K562 (cell line): ENCODE data around the gene LDLRAD3. TPM values are rescaled to one million over a fixed set of nuclear protein-coding genes. Genes with fewer than 3 reads are reported as not detected.

Source experiments
- ATAC-seq: fragments of 200-7000 bp; cut with Tn5 transposase; 3 replicates; pipeline ENCODE4 v1.9.1; 2020; ENCODE audit warnings: moderate library complexity
- BruUV-seq: library from RNA; stranded (reverse); fragments of 400-500 nt; replicated peaks from 2 replicates; lab custom pipeline; 2021; lab: Mats Ljungman, UMichigan
- CTCF ChIA-PET: fragments of 300-600 bp; formaldehyde crosslinking; extraction: SDS; loops from one replicate; lab custom pipeline; 2021; ENCODE audit warnings: low intra/inter-chr PET ratio; lab: Yijun Ruan, JAX
- POLR2A ChIA-PET: fragments of 300-600, 350-650 bp; sonication (Branson Sonifier 250); formaldehyde crosslinking; extraction: SDS; loops from one replicate; lab custom pipeline; 2021; ENCODE audit warnings: antibody characterized with exemption, inconsistent platforms; lab: Yijun Ruan, JAX
- DNase-seq, 4 experiments: peaks; one replicate each; pipeline versions ENCODE4 v3.0.0 to v3.0.0-alpha.2; 2011 to 2018; ENCODE audit warnings: low spot score in 3 of 4, mixed read lengths in 3 of 4; ENCODE audit errors: extremely low read depth in 1 of 4
- FAIRE-seq: peaks from 2 replicates; lab custom pipeline; 2011; peaks lifted over from hg19 to GRCh38; lab: Jason Lieb, UNC
- H2AFZ ChIP-seq: 2 replicates; pipeline ENCODE4 v1.6.0; 2011; ENCODE audit warnings: low read depth, low read length, control low read depth, inconsistent platforms
- H3K27ac ChIP-seq: fragments of 200-600 bp; 3 replicates; pipeline ENCODE4 v1.8.0; 2011; ENCODE audit warnings: low read depth, mild to moderate bottlenecking, control low read depth, inconsistent platforms, low read length, moderate library complexity, mixed read lengths; ENCODE audit errors: extremely low read depth
- H3K27me3 ChIP-seq, 2 experiments: fragments of 300-600 bp in 1 of 2; 2 replicates in 1 of 2; 3 replicates in 1 of 2; pipeline versions ENCODE4 v1.6.0 to v1.8.0; 2011; ENCODE audit warnings: inconsistent platforms in 2 of 2, low read length in 2 of 2, mild to moderate bottlenecking in 1 of 2, mixed read lengths in 1 of 2, moderate library complexity in 1 of 2; ENCODE audit not compliant: control insufficient read depth in 2 of 2, insufficient read depth in 2 of 2
- H3K36me3 ChIP-seq: fragments of 300-600 bp; 3 replicates; pipeline ENCODE4 v1.8.0; 2011; ENCODE audit warnings: mild to moderate bottlenecking, low read length, inconsistent platforms; ENCODE audit not compliant: control insufficient read depth, insufficient read depth
- H3K4me1 ChIP-seq, 2 experiments: fragments of 200-600 bp in 1 of 2; replicated peaks in 1 of 2; 2 replicates in 1 of 2; 3 replicates in 1 of 2; pipeline versions ENCODE4 v1.5.1 to v1.8.0; 2011; ENCODE audit warnings: inconsistent platforms in 2 of 2, low read length in 2 of 2, mild to moderate bottlenecking in 1 of 2, mixed read lengths in 1 of 2, moderate library complexity in 1 of 2; ENCODE audit not compliant: control insufficient read depth in 2 of 2, insufficient read depth in 2 of 2
- H3K4me2 ChIP-seq: 2 replicates; pipeline ENCODE4 v1.6.1; 2011; ENCODE audit warnings: low read length, control low read depth, inconsistent platforms, mixed read lengths; ENCODE audit not compliant: insufficient read depth
- H3K4me3 ChIP-seq: fragments of 200-600 bp; sonication (generic), shearing (Covaris generic); 2 replicates; pipeline ENCODE4 v1.5.1; 2016; ENCODE audit warnings: control low read depth, inconsistent platforms
- H3K79me2 ChIP-seq: fragments of 200-600 bp; 3 replicates; pipeline ENCODE4 v1.8.0; 2011; ENCODE audit warnings: low read length, inconsistent platforms; ENCODE audit not compliant: control insufficient read depth, insufficient read depth
- H3K9ac ChIP-seq, 2 experiments: 2 replicates each; pipeline versions ENCODE4 v1.6.0 to v1.6.1; 2011; ENCODE audit warnings: low read depth in 2 of 2, low read length in 2 of 2, control low read depth in 1 of 2, inconsistent platforms in 1 of 2, mild to moderate bottlenecking in 1 of 2, mixed read lengths in 1 of 2; ENCODE audit not compliant: insufficient read depth in 1 of 2
- H3K9me1 ChIP-seq: one replicate; pipeline ENCODE4 v1.6.0; 2011; ENCODE audit warnings: inconsistent platforms, mild to moderate bottlenecking, low read length, moderate library complexity; ENCODE audit not compliant: control insufficient read depth, insufficient read depth
- H3K9me3 ChIP-seq: replicated peaks from 2 replicates; pipeline ENCODE4 v1.5.1; 2011; ENCODE audit warnings: low read depth, low read length, inconsistent platforms; ENCODE audit not compliant: control insufficient read depth, insufficient read depth
- H4K20me1 ChIP-seq: replicated peaks from 2 replicates; pipeline ENCODE4 v1.6.1; 2011; ENCODE audit warnings: low read length, inconsistent platforms, mixed read lengths; ENCODE audit not compliant: control insufficient read depth, insufficient read depth
- CBFA2T2 ChIP-seq: fragments of 450-650 bp; conservative IDR thresholded peaks from 2 replicates; pipeline ENCODE4 v1.6.1; 2017; ENCODE audit warnings: mild to moderate bottlenecking
- CEBPB ChIP-seq: fragments of 450-650 bp; IDR thresholded peaks from 2 replicates; pipeline ENCODE4 v1.6.1; 2016; ENCODE audit warnings: missing genetic modification characterization, missing compliant biosample characterization
- ETS2 ChIP-seq: IDR thresholded peaks from 2 replicates; pipeline ENCODE4 v1.6.1; 2016; ENCODE audit warnings: borderline replicate concordance, missing genetic modification characterization, mild to moderate bottlenecking, moderate library complexity, missing compliant biosample characterization; ENCODE audit not compliant: poor library complexity, severe bottlenecking
- GTF2F1 ChIP-seq: IDR thresholded peaks from 2 replicates; pipeline ENCODE4 v1.6.1; 2011; ENCODE audit warnings: low read depth, low read length, improper control_type of control experiment
- HDAC3 ChIP-seq: fragments of 450-650 bp; IDR thresholded peaks from 2 replicates; pipeline ENCODE4 v1.6.1; 2018; ENCODE audit warnings: borderline replicate concordance, mild to moderate bottlenecking, moderate library complexity; ENCODE audit not compliant: partially characterized antibody
- HIVEP1 ChIP-seq: fragments of 250-450 bp; sonication (Bioruptor Pico); IDR thresholded peaks from 2 replicates; pipeline ENCODE4 v1.4.0; 2020; ENCODE audit warnings: mild to moderate bottlenecking
- HNRNPH1 ChIP-seq: fragments of 200-400 bp; formaldehyde crosslinking; optimal IDR thresholded peaks from 2 replicates; pipeline ENCODE3; 2017; ENCODE audit warnings: low read depth, mild to moderate bottlenecking, low read length, moderate library complexity
- KLF16 ChIP-seq: IDR thresholded peaks from 2 replicates; pipeline ENCODE4 v1.6.1; 2016; ENCODE audit warnings: antibody characterized with exemption
- NFE2 ChIP-seq: IDR thresholded peaks from 2 replicates; pipeline ENCODE4 v1.6.1; 2014; ENCODE audit warnings: antibody characterized with exemption, low read depth
- NR1H2 ChIP-seq: sonication (generic); formaldehyde crosslinking; IDR thresholded peaks from 2 replicates; pipeline ENCODE4 v1.4.0; 2020; ENCODE audit warnings: mild to moderate bottlenecking, missing genetic modification reagents
- POLR2AphosphoS5 ChIP-seq: IDR thresholded peaks from 2 replicates; pipeline ENCODE4 v1.6.1; 2011; ENCODE audit warnings: mild to moderate bottlenecking, low read depth, low read length, moderate library complexity; ENCODE audit not compliant: control insufficient read depth, insufficient read depth
- RFX7 ChIP-seq: fragments of 250-450 bp; sonication (Bioruptor Pico); IDR thresholded peaks from 2 replicates; pipeline ENCODE4 v1.5.1; 2021; ENCODE audit warnings: mild to moderate bottlenecking
- TCF7 ChIP-seq: sonication (generic); IDR thresholded peaks from 2 replicates; pipeline ENCODE4 v1.6.1; 2016; ENCODE audit warnings: antibody characterized with exemption, borderline replicate concordance
- ZC3H11A ChIP-seq: IDR thresholded peaks from 2 replicates; pipeline ENCODE4 v1.6.1; 2012; ENCODE audit warnings: low read depth, low read length, improper control_type of control experiment
- ZFX ChIP-seq: sonication (generic); formaldehyde crosslinking; IDR thresholded peaks from 2 replicates; pipeline ENCODE4 v1.8.0; 2022; ENCODE audit warnings: mild to moderate bottlenecking, missing genetic modification reagents, moderate library complexity
- ZNF133 ChIP-seq: fragments of 250-450 bp; sonication (Bioruptor Pico); IDR thresholded peaks from 2 replicates; pipeline ENCODE4 v1.4.0; 2020; ENCODE audit warnings: mild to moderate bottlenecking
- ZNF239 ChIP-seq: fragments of 250-450 bp; sonication (Bioruptor Pico); IDR thresholded peaks from 2 replicates; pipeline ENCODE4 v1.4.0; 2020; ENCODE audit warnings: mild to moderate bottlenecking
- WGBS: fragments of 100-300 bp; shearing (Covaris generic); methylation state at CpG from one replicate; pipeline ENCODE4 v1.1.6; 2016; ENCODE audit warnings: low coverage, mixed read lengths; ENCODE audit not compliant: insufficient coverage; ENCODE audit errors: missing lambda C conversion rate; 5-methylcytosine and 5-hydroxymethylcytosine counted together
- in situ Hi-C: fragments of 300-500 bp; cut with MboI; formaldehyde crosslinking; loops from 4 replicates; pipeline ENCODE4 v1.15.0; 2018; ENCODE audit warnings: inconsistent platforms, mixed read lengths
- intact Hi-C: fragments of 100-400 bp; cut with micrococcal nuclease; formaldehyde crosslinking; loops from 2 replicates; pipeline ENCODE4 v1.14.2; 2022
- polyA plus RNA-seq, 8 experiments: library from polyadenylated mRNA; depleted of rRNA in 4 of 8; stranded (reverse) in 5 of 8; unstranded in 3 of 8; fragments of >200 nt; fragmentation: Nextera tagmentation in 2 of 8; fragmentation: Illumina TruSeq in 1 of 8; extraction: Ambion mirVana in 2 of 8; extraction: Trizol in 1 of 8; gene quantifications; 2 replicates each; pipeline versions ENCODE4 v1.2.1 to v1.2.3, GENCODE V29; 2011 to 2014; ENCODE audit warnings: inconsistent platforms in 1 of 8, missing spikeins in 1 of 8
- total RNA-seq, 7 experiments: library from RNA; depleted of rRNA in 6 of 7; stranded (reverse); fragments of >200 nt in 6 of 7; fragmentation: Illumina TruSeq in 2 of 7; extraction: Trizol in 2 of 7; gene quantifications; 2 replicates each; pipeline versions ENCODE4 v1.2.1 to v1.2.3, GENCODE V29; 2011 to 2021; ENCODE audit warnings: low replicate concordance in 1 of 7
- TF ChIP-seq, protein P1 (sequence below): fragments of 250-450 bp; sonication (Bioruptor Pico); IDR thresholded peaks from 2 replicates; pipeline ENCODE4 v1.5.0; 2021; ENCODE audit warnings: mild to moderate bottlenecking, borderline replicate concordance
- TF ChIP-seq, protein P2 (sequence below): fragments of 450-650 bp; IDR thresholded peaks from 2 replicates; pipeline ENCODE4 v1.6.1; 2016; ENCODE audit warnings: antibody characterized with exemption

The LDLRAD3 gene
- total and polyA plus RNA-seq, 9 of the 15 experiments (the other 6 are each of a cell fraction or from before 2014, with no cell fraction given) = 0.73 to 7.2 (median 3.5) TPM

DNA sequence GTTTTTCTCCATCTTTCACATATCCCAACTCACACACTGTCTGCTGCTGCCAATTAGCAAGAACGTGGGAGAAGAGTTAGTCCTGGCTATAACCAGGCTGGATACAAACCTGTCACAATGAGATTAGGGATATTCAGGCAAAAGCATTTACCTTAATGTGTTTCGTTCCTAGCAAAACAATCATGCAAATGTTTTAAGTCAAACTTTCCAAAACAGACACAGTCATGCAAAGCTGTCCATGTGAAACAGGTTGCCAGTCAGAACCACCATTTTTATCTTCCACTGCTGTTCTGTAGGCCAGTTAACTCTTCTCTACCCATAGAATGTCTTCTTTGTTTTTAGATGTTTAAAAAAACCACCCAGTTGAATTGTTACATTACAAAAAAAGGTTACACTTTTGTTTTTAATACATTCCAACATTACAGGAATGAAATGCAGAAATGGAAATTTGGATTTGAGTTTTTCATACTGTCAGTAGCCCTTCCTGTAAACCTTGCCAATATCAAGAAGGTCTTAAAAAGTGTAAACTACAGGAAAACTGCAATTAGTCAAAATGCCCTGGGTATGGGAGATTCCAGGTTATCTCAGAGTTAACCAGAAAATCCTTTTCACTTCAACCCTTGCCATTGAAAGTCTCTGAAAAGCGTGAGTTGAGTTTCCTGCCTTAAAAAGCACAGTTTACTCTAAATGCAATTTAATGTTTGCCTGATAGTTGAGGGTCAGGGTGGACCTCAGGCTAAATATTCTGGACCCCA, 34.2 kb upstream of the LDLRAD3 start (continued):
- TF ChIP-seq HDAC3 (no peak), KLF16 (no peak), ZNF239 (CRISPR knock-in tag) (no peak), HIVEP1 (CRISPR knock-in tag) (no peak), RFX7 (CRISPR knock-in tag) (no peak)

DNA sequence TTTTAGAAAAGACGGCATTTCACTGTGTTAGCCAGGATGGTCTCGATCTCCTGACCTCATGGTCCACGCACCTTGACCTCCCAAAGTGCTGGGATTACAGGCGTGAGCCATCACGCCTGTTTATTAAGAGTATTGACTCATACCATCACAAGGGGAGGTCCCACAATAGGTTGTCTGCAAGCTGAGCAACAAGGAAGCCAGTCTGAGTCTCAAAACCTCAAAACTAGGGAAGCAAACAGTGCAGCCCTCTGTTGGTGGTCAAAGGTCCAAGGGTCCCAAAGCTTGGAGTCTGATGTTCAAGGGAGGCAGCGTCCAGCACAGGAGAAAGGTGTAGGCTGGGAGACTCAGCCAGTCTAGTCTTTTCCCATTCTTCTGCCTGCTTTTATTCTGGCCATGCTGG, 32.8 kb upstream of the LDLRAD3 start:
- no peaks in the 10 kb centered on the region; a peak in 2 of 5 replicates for H3K27me3 ChIP-seq
- H3K4me3 ChIP-seq = no peak overlapping the region
- no peak overlapping the region for H3K27ac ChIP-seq
- DNase-seq (no peak), FAIRE-seq (no peak), ATAC-seq (no peak)
- no peaks in the 10 kb centered on the region for H4K20me1 ChIP-seq
- H3K79me2 ChIP-seq = no peaks in the 10 kb centered on the region
- H3K4me2 ChIP-seq = no peak overlapping the region
- BruUV-seq = no TSS peak
- H2AFZ ChIP-seq = no peak overlapping the region
- CTCF ChIA-PET = no interaction called here
- H3K9me3 ChIP-seq = no peaks in the 10 kb centered on the region
- POLR2A ChIA-PET = no interaction called here
- H3K9ac ChIP-seq = no peak overlapping the region
- intact Hi-C loops (no loop called here), in situ Hi-C loops (no loop called here)
- no peaks in the 10 kb centered on the region for H3K9me1 ChIP-seq
- H3K4me1 ChIP-seq = no peaks in the 10 kb centered on the region
- WGBS = 0% methylated on average over 6 of the region's 6 CpGs
- no peaks in the 10 kb centered on the region for H3K36me3 ChIP-seq
- TF ChIP-seq GTF2F1 (no peak), ZC3H11A (no peak), HDAC3 (no peak), HNRNPH1 (no peak), TCF7 (no peak), NR1H2 (CRISPR knock-in tag) (no peak), ZFX (CRISPR knock-in tag) (no peak), CBFA2T2 (no peak), ETS2 (tag) (no peak), NFE2 (no peak), POLR2AphosphoS5 (no peak), CEBPB (tag) (no peak), ZNF133 (CRISPR knock-in tag) (no peak)
- TF ChIP-seq, protein P1, sequence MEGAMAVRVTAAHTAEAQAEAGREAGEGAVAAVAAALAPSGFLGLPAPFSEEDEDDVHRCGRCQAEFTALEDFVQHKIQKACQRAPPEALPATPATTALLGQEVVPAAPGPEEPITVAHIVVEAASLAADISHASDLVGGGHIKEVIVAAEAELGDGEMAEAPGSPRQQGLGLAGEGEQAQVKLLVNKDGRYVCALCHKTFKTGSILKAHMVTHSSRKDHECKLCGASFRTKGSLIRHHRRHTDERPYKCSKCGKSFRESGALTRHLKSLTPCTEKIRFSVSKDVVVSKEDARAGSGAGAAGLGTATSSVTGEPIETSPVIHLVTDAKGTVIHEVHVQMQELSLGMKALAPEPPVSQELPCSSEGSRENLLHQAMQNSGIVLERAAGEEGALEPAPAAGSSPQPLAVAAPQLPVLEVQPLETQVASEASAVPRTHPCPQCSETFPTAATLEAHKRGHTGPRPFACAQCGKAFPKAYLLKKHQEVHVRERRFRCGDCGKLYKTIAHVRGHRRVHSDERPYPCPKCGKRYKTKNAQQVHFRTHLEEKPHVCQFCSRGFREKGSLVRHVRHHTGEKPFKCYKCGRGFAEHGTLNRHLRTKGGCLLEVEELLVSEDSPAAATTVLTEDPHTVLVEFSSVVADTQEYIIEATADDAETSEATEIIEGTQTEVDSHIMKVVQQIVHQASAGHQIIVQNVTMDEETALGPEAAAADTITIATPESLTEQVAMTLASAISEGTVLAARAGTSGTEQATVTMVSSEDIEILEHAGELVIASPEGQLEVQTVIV (CRISPR knock-in tag) = no peak
- TF ChIP-seq, protein P2, sequence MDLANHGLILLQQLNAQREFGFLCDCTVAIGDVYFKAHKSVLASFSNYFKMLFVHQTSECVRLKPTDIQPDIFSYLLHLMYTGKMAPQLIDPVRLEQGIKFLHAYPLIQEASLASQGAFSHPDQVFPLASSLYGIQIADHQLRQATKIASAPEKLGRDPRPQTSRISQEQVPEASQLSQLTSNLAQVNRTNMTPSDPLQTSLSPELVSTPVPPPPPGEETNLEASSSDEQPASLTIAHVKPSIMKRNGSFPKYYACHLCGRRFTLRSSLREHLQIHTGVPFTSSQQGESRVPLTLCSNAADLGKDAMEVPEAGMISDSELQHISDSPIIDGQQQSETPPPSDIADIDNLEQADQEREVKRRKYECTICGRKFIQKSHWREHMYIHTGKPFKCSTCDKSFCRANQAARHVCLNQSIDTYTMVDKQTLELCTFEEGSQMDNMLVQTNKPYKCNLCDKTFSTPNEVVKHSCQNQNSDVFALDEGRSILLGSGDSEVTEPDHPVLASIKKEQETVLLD = no peak
